ENCODE results near the gene RGL2.

RGL2 gene

DNA sequence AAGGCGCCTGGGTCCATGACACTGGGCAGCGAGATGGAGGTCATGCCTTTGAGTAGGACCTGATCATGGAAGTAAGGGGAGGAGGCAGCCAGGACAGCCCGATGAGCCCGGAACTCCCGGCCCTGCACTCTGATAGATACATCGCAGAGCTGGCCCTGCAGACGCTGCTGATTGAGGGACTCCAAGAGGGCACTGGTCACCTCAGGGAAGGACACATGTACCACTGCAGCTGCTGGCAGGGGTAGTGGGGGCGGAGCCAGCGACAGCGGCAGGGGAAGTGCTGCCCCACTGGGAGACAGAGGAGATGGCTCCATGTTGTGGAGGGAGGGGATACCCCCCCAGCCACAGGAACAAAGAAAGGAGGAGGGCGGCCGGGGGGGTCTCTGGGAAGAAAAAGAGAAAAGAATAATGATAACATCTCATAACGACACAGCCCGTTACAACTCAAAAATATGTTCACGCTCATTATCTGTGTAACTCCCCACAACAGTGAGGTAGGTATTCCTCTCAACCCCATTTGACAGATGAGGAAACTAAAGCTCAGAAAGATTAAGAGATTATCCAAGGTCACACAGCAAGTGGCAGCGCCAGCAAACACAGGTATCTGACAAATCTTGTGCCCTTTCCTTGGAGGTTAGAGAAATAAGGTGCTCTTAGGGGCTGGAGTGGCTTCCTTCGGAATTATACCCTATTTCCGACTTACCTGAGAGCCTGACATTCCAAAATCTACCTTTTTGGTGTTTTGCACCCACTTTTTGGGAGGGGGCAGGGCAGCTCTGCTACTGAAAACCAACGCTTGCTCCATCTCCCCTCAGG, 18.1 kb upstream of the RGL2 start:
- DNase-seq (ENCODE audit: low read depth), result no peak

DNA sequence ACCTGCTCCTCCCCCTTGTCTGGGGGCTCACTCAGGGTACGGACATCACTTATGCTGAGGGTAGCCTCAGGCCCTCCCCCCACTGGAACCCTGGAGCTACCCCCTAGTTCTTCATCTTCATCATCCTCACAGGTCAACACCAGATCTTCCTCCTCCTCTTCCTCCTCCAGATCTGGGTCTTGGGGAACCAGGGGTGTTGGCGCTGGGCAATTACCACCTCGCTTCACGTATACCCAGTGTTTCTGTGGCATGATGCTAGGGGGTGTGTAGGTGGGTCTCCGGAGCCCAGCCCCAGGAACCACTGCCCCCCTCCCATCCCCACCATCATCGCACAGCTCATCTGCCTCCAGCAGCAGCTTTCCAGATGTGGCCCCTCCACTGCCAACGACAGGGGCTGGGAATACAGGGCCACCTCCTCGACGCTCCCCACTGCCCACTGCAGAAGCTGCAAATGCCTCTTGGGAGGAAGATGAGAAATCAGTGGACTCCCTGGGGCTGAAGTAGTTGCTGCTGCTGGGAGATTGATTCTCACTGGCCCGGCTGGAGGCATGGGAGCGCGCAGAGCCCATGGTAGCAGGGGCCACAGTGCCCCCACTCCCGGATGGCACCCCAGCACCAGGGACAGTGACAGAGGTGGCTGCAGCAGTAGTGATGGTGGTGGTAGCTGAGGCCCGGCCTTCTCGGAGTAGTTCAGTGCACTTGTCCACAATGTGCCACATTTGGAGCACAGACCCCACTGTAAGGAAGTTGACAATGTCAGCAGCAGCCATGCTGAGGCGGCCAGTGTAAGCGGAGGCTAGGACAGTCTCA, 17.3 kb upstream of the RGL2 start:
- no peak for DNase-seq (ENCODE audit: low read depth)

DNA sequence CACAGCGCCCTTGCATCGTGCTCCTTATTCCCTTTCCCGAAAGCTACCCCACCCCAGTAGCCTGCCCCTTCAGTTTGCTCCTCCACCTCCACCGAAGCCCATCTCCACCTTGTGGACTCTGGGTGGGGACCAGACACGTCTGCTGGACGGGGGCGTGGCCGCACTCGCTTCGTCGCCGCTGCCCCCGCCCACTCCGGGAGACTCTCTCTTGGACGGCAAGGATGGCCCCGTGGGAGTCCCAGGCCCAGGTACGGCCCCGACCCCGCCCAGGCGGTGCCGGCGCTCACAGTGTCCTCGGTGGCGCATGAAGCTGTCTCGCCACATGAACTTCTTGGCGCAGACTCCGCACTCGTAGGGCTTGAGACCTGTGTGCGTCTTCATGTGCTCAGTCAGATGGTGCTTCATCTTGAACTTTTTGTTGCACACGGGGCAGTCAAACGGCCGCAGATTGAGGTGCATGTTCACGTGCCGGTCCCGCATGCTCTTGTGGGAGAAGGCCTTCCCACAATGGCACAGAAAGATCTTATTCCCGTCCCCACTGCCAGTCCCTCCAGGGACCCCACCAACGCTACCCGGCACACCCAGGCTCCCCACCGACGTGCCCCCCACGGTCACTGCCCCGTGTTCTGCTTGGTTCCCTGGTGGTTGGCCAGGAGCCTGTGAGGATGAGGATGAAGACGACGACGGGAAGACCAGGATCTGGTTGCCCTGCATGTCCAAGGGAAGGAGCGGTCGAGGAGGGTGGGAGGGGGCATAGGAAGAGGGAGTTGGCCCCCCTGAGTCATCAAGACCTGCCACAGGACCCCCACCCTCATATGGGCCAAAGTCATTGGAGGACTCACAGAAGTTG, 16.4 kb upstream of the RGL2 start:
- no peak for DNase-seq (ENCODE audit: low read depth)

DNA sequence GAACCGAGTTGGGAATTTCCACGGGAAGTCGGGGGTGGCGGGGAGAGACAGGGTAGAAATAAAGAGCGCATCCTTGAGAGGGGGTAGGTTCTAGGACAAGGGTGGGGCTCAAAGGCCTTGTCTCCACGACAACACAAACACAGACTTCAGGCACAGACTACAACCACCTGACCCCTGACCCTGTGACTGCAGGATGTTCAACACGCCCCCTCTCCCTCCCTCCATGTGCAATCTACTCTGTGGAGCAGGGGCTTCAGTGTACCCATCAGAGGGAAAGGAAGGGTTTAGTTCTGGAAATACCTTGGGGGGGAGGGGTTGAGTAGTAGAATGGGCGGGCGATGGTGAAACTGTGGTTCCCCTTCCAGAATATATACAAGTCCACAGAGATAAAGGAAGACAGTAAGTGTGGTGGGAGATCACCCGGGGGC, 15.8 kb upstream of the RGL2 start:
- peak; percentile 77 for DNase-seq (ENCODE audit: low read depth)

DNA sequence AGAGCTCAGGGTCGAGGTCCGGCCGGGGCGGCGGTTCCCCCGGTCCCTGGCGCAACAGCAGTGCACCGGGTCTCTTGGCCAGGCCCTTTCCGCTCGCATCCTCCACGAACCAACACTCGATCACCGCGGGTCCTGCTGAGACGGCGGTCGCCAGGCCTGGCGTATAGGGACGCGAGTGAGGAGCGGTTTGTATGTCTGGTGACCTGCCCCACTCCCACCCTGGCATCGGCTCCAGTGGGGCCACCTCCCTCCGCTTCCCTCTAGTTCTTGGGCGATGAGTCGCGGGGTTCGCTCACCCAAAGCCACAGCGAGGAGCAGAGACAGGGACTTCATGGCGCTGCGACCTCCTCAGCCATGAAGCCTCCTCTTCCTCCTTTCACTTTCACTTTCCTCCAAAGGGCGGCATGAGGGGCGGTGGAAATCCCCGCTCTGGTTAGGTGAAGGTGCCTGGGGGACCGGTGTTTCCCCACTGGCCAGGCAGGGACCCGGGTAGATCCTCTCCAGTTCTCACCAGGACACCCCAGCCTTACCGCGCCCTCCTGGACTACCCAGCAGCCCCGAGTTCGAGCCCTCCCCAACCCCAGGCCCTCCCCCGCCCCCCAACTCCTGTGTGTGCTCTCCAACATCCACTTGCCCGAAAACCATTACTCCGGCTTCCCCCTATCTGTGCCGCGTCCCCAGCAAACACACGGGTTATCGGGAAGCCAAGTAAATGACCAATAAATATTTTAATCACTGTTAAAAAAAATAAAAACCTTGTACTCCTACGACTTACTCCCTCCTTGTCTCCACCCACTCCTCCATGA, 15.2 kb upstream of the RGL2 start, which contains the start of gene TAPBP:
Gene TAPBP, minus strand, starts transcription at position 370 of the 806 bp plus-strand sequence. Its CDS starts 37 bp downstream, at position 333.
- peak; percentile 45 for DNase-seq (ENCODE audit: low read depth)

DNA sequence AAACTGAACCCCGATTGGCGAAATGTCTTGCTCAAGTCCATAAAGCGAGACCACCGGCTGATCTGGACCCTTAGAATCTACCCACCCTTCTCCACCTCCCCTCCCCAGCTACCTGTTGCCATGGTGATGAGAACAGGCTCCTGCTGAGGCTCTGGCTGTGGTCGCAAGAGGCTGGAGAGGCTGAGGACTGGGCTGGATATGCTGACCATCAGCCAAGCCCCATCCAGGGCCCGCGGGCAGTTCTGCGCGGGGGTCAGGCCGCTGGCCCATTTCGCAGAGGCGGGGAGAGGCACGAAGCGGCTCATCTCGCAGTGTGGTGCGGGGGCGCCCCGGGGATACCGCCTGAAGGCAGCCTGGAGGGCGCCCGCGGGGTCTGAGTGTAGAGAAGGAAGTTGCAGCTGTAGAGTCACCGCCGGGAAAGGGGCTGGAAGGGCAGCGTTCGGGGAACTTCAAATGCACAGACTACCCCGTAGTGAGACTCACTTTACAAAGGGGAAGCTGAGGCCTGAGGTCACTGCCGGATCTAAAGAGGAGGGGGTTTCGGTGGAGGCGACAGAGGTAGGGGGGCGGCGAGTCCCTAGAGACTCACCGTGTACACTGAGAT, 14.5 kb upstream of the RGL2 start:
- no peak for DNase-seq (ENCODE audit: low read depth)

DNA sequence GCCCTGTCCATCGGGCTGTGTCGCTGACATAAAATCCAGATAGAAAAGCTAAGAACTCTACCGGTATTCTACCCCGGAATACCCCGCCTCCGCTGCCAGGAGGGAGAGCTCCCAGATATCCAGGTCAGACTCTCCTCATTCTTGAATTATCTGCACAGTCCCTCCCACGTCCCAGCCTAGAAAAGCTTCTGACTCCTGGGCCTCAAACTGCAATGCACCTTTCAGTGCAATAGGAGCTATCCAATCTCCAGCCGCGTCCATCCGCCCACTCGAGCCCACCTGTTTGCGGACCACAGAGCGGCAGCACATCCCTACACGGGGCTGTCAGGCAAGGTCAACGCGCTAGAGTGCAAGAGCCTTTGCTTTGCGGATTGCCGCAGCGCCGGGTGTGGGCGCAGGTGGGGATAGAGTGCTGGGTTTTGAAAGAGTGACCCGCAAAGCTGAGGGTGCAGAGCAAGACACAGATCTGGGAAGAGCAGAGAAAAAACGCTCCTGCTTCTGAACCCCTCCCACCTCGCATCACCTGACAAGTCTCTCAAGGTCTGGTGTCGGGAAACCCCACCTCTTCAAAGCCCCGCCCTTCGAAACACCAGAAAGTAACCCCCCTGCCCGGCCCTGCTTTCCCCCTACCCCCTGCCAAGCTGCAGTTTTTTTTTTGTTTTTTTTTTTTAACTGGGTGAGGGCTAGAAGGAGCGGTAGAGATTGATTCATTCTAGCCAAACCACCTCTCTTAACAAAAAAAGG, 13.8 kb upstream of the RGL2 start:
- DNase-seq (ENCODE audit: low read depth), result peak; percentile 53

DNA sequence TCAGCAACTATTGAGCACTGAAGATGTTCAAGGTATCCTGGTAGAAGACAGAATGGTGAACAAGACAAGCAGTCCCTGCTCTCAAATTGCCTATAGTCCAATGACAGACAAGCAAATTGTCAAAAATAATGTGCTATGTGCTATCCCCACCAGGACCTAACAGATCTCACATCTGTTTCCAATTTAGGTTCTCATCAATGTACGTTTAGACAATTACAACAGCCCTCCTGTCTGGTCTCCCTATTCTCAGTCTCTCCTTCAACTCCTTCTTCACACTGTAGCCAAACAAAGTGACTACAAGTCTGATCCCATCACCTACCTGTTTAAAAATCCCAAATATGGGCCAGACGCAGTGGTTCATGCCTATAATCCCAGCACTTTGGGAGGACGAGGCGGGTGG, 7.6 kb upstream of the RGL2 start:
- DNase-seq (ENCODE audit: low read depth), result no peak

DNA sequence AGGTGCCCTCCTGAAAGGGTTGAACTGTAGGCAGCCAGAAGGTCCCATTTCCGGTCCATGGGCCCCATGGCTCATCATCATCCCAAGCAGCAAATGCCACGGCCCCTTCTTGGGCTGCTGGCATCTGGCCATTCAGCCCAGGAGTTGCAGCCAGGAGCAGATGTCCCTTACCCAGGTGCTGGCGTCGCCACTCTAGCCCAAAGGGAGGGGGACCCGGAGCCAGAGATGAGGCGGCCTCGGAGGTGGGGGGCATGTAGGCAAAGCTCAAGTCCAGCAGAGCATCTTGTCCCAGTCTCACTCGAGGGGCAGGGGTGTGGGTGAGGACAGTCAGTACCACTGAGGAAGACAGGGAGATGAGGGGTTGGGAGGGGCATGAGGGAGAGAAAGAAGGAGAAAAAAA, 6.3 kb upstream of the RGL2 start:
- DNase-seq (ENCODE audit: low read depth), result no peak

DNA sequence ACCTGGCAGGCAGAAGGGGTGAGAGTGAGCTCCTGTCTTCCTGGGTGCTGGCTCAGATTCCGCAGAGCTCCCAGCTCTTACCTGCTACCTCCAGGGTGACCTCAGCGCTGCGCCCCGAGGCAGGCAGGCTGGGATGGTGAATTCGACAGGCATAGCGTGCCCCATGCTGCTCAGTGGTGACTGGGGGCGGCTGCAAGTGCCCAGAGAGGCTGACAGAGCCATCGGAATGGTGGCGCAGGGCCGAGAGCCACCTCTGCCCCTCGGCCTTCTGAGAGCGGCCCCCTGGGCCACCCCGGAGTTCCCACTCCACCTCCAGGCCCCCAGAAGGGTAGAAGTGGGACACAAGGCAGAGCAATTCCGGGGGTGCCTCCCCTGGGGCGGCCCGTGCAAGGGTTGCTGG, 5.5 kb upstream of the RGL2 start:
- DNase-seq (ENCODE audit: low read depth), result no peak

DNA sequence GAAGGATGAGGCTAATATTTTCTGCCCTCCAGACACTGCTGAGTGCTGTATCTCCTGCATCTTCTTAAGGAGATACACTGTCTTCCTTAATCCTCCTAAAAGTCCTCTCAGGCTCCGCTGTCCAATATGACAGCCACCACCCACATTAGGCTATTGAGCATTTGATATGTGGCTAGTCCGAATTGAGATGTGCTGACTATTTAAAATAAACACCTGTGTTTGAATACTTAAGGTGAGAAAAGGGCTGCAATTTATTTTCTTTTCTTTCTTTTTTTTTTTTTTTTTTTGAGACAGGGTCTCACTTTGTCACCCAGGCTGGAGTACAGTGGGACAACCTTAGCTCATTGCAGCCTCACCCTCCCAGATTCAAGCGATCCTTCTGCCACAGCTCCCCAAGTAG, 3.1 kb upstream of the RGL2 start:
- no peak for DNase-seq (ENCODE audit: low read depth)

DNA sequence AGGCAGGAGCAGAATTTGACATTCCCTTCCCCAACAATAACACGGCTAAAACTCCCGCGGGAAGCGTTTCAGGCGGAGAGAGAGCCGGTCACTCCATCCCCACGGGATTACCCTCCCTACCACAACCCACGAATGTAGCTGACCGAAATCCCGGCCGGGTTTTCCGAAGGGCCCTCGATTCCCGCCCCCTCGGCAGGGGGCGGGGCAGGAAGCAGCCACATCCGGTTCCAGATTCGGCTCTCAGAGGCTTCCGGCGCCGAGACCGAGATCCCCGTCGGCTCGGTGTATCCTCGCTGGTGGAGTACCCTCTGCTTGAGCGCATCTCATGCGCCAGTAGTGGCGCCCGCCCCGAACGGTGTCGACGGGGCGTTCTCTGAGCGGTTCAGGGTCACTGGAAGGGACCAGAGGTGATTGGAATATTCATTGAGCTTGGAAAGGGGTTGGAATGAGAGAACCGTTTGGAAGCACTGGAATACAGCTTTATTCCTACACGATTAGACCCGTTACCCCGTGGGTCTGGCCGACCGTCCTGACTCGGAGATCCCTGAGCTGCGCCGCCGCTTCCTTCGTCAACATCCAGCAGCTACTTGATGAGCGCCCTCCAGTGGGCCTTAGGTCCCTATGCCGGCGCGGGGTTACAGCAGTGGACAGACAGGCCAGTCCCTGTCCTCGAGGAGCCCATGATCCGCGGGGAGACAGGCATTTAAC, 649 bp upstream of the RGL2 start:
- DNase-seq (ENCODE audit: low read depth), result peak; percentile 91

DNA sequence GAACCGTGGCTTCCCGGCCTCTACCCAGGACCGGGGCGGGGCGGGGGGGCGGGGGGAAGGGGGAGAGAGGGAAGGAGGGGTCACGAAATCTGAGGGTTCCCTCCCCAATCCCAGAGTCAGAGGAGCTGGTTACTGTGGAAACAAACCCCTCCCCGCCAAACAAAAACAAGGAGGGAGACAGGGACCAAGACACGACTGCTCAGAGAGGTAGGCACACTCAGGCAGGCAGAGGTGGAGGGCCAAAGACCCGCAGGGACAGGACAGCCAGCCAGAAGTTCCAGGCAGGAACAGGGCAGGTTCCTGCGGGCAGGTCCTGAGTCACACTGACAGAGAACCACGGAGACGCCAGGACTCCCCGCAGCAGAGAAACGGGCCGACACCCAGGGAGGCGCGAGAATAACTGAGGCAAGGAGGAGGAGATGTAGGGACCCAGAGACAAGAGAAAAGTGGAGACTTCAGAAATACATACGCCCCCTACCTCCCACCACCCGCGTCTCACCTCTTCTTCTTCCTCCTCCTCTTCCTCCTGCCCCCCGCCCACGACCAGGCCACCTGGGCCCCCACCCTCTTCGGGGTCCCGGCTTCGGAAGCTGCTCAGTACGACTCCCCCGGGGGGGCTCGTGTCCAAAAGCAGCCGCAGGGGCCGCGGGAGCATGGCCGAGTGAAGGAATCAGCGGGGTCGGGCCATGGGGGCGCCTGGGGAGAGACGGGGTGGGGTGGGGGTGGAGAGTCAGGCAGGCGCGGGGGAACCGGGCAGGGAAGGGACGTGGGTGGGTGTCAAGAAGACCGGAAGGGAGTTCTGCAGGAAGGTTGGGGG, 578 bp downstream of the RGL2 start:
- DNase-seq (ENCODE audit: low read depth), result peak; percentile 89

DNA sequence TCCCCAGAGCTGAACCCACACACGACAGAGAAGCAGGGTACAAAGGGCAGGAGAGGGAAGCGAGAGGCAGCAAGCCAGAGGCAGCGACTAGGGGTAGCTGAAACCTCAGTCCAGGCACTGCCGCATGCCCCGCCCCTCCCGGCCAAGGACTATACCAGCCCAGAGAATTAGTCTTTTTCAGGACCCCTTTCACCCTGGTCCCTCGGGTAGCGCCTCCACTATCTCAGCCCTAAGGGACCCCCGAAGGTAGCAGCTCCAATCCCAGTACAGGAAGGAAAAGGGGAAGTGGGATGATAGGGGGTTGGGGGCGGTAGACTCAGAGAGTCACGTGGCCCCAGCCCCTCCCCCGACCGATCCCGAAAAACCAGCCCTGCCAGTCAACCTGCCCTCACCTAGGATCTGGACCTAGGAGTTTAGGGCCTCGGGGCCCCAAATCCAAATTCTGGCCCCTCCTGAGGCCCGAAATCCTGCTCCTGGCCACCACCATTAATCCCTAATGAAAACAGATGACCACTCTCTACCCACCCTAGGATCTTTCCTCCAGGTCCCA, 1.3 kb downstream of the RGL2 start:
- no peak for DNase-seq (ENCODE audit: low read depth)

DNA sequence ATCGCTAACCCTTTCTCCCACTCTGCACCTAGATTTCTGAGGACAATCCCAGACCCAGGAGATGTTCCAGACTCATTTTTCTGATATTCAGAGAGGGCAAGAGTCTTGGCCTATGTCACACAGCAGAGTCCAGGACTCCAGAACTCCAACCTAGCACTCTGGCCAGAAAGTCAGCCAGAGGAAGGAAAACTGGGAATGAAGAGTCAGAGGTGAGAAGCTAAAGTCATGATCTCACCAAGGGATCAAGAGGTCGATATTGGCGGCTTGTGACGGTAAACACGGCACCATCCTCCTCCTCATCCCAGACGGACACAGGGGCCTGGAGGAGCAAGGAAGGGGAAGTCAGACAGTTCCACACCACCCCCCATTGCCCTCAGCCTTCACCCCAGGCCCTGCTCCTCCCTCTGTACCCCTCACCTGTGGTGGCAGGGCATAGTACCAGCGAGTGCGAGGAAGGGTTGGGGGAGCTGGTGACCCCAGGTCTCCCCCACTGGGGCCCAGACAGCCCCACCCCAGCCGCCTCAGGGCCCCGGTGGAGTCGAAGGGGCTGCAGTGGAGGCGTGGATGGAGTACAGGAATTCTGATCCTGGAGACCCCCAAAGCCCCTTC, 1.8 kb downstream of the RGL2 start:
- DNase-seq (ENCODE audit: low read depth), result no peak

DNA sequence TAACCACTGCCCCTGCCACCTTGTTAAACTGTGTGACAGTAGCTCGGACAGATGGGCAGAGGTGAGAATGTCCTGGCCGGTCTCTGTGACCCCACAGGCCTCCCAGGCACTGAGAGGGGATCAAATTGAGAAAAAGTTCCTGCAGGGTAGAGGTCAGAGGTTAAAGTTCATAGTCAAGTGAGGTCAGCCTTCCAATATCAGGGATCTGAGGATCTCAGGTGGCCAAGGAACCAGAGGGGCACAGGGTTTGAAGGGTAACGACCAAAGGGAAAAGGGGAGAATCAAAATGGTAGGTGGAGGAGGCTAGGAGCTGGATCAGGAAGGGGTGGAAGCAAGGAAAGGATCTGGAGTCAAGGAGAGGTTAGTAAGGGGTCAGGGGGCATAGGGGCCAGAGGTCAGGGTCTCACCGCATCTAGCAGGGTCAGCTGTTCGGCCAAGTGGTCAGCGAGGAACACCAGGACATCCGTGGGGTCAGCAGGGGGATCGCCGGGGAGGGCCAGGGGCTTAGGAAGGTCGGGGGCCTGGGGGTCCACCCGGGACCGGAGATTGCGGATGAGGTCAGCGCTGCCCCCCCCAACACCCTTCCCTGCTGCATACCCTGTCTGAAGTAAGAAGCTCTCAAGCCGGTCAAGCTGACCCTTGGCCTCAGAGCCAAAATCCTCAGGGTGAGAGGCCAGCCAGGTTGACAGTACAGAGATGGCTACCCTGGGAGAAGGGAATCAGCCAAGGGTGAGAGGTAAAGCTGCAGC, 2.9 kb downstream of the RGL2 start:
- DNase-seq (ENCODE audit: low read depth), result no peak

DNA sequence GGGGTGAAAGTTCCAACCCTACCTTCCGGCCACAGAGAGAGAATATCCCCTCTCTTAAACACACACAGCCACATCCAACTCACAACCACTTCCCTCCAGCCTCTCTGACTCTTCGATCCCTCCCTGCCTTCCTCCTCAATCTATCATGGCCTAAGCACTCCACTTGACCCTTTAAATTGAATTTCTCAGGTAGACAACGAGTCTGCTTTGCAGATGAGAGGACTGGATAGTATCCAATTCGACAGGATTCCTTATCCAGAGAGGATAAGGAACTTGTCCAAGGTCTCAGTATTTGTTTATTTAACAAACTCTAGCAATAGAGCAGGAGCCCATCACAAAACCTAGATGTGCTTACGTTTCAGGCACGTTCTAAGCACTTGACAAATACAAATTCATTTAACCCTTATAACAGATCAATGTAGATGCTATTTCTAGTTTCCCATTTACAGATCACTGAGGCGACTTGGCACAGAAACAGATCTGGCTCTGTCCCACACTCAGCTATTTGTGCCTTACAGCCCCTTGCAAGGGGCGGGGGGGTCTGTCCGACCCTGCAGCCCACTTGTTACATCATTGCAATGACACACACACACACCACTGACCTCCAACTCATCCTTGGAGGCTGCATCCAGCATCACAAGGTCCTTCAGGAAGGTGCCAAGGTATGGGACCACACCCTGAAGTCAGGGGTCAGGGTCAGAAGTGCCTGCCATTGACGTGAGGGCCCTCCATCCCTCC, 4.5 kb downstream of the RGL2 start:
- no peak for DNase-seq (ENCODE audit: low read depth)
